HAP-1 (cell line): Measurements from ENCODE around the gene HM13.
"Not testable (repeated sequence)": the region's sequence is repeated elsewhere in the genome, so short reads cannot be mapped to it uniquely, and the experiment has no call there.

Source experiments
- DNase-seq, 2 experiments: peaks; one replicate each; pipeline ENCODE4 v3.0.0-alpha.2; 2016 to 2020; ENCODE audit warnings: low spot score in 2 of 2
- H3K27me3 ChIP-seq: fragments of 250-450 bp; sonication (Bioruptor Pico); 2 replicates; pipeline ENCODE4 v1.5.1; 2020; ENCODE audit warnings: low read depth, mild to moderate bottlenecking, moderate library complexity
- H3K36me3 ChIP-seq: fragments of 250-450 bp; sonication (Bioruptor Pico); replicated peaks from 2 replicates; pipeline ENCODE4 v1.5.1; 2020; ENCODE audit warnings: mild to moderate bottlenecking
- H3K4me1 ChIP-seq: fragments of 250-450 bp; sonication (Bioruptor Pico); 2 replicates; pipeline ENCODE4 v1.5.1; 2020; ENCODE audit warnings: mild to moderate bottlenecking
- H3K4me3 ChIP-seq: fragments of 250-450 bp; sonication (Bioruptor Pico); 2 replicates; pipeline ENCODE4 v1.5.1; 2020; ENCODE audit warnings: mild to moderate bottlenecking, moderate library complexity
- H3K9me3 ChIP-seq: fragments of 250-450 bp; sonication (Bioruptor Pico); 2 replicates; pipeline ENCODE4 v1.5.1; 2020; ENCODE audit warnings: mild to moderate bottlenecking, moderate library complexity
- in situ Hi-C: fragments of 300-500 bp; cut with MboI; formaldehyde crosslinking; loops from 3 replicates; pipeline ENCODE4 v1.14.3; 2020; ENCODE audit warnings: low sequenced_read_pairs, inconsistent platforms, mixed read lengths

The HM13 gene

DNA sequence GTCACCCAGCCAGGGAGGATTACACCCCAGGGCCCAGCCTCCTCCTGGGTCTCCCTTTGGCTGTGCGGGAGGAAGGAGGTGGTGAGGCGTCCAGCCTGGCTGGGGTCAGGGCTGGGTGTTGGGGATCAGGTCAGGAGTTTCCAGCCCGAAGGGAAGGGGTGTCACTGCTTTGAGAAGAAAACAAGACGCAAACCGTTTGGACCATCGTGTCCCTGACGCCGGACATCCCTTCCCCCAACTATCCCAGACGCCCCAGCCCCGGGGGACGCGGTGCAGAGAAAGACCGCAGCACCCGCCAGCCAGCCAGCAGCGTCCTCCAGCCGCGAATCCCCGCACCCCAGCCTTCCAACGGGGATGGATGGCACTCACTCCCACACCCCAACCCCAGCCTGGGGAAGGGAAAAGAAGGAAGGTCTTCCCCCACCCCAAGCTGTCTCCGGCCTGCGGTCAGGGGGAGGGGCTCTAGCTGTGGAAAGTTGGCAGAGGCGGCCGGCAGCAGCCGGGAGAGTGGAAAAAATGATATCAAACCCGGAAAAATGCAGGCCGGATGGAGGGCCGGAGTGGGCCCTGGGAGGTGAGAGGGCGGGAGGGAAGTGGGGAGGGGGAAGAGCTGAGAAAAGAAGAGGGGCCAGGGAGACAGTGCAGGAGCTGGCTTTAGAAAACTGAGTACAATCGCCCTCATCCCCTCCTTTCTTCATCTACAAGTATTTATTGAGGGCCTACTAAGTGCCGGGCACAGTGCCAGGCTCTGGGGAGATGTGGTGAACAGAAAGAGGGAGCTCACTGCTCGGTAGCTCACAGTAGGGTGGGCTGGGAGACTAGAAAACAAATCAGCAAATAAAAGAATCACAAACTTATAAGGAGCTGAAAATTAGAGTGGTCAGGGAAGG lies 28.5 kb upstream of the HM13 start:
- in situ Hi-C loops = no loop called here
- peak in 1 of 2 experiments; percentile 23 for DNase-seq
- H3K9me3 ChIP-seq = no peaks in the 10 kb centered on the region
- 0 out of 2 replicates have a peak, but pooled peaks cover 4% of the 10 kb centered on the region for H3K27me3 ChIP-seq
- H3K4me3 ChIP-seq = no peak overlapping the region
- H3K36me3 ChIP-seq = no peaks in the 10 kb centered on the region
- H3K4me1 ChIP-seq = no peaks in the 10 kb centered on the region

DNA sequence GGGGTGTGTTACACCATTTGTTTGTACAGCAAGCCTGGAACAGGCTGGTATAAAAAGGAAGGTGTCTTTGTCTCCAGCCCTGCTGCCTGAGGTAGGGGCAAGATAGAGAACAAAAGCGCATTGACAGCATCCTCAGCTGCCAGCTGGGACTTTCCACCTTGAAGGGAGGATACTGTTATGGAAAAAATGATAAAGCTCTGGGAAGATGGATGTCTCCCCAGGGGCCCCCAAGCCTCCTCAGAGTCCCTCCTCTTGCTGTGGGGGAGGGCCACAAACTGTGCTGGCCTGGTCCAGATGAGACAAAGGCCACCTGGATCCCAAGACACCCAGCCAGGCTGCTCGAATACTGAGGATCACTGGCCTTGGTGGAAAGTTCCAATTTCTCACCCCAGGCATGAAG lies 26.1 kb upstream of the HM13 start:
- DNase-seq = no peak
- in situ Hi-C loops = no loop called here
- no peaks in the 10 kb centered on the region for H3K9me3 ChIP-seq
- no peaks in the 10 kb centered on the region for H3K36me3 ChIP-seq
- H3K4me3 ChIP-seq = no peak overlapping the region
- H3K27me3 ChIP-seq = 0 out of 2 replicates have a peak, but pooled peaks cover 7% of the 10 kb centered on the region
- no peaks in the 10 kb centered on the region for H3K4me1 ChIP-seq

GRCh38 chr20:31489152-31489551 lies 25.1 kb upstream of the HM13 start:
- no peak overlapping the region for H3K4me3 ChIP-seq
- no peaks in the 10 kb centered on the region for H3K9me3 ChIP-seq
- no peaks in the 10 kb centered on the region for H3K36me3 ChIP-seq
- H3K4me1 ChIP-seq = no peaks in the 10 kb centered on the region
- in situ Hi-C loops = no loop called here
- 0 out of 2 replicates have a peak, but pooled peaks cover 7% of the 10 kb centered on the region for H3K27me3 ChIP-seq
- DNase-seq = no peak

GRCh38 chr20:31490752-31491151 lies 23.5 kb upstream of the HM13 start:
- H3K27me3 ChIP-seq = 0 out of 2 replicates have a peak, but pooled peaks cover 8% of the 10 kb centered on the region
- DNase-seq = no peak
- no peaks in the 10 kb centered on the region for H3K4me1 ChIP-seq
- H3K4me3 ChIP-seq = no peak overlapping the region
- in situ Hi-C loops = no loop called here
- H3K36me3 ChIP-seq = no peaks in the 10 kb centered on the region
- no peaks in the 10 kb centered on the region for H3K9me3 ChIP-seq

DNA sequence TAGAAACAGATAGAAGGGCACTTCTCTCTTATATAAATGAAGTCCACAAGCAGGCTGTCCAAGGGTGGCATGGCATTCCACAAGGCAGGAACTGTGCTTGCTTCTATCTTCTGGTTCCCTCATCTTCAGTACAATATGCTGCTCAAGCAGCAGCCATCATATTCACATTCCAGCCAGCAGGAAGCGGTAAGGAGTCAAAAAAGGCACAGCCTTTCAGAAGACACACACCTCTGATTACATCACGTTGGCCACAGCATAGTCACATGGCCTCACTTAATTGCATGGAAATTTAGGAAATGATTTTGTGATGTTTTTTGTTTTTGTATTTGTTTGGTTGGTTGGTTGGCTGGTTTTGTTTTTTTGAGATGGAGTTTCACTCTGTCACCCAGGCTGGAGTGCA lies 20.1 kb upstream of the HM13 start:
- Histone ChIP-seq H3K9me3 (no peaks in the 10 kb centered on the region), H3K27me3 (peaks cover 7% of the 10 kb centered on the region; the same call in 1 of the 2 replicates), H3K4me3 (no peak overlapping the region), H3K4me1 (no peaks in the 10 kb centered on the region), H3K36me3 (no peaks in the 10 kb centered on the region)
- peak in 1 of 2 experiments; percentile 70 for DNase-seq
- in situ Hi-C loops = no loop called here

GRCh38 chr20:31496761-31497295 lies 17.4 kb upstream of the HM13 start:
- H3K4me3 ChIP-seq = no peak overlapping the region
- in situ Hi-C loops = loop anchor here (5.0 kb wide), 1 partner anchor 35 kb away; no protein-coding TSS in a partner anchor
- H3K4me1 ChIP-seq = no peaks in the 10 kb centered on the region
- H3K36me3 ChIP-seq = no peaks in the 10 kb centered on the region
- no peaks in the 10 kb centered on the region for H3K9me3 ChIP-seq
- H3K27me3 ChIP-seq = peaks cover 7% of the 10 kb centered on the region; the same call in 1 of the 2 replicates
- DNase-seq = peak in 1 of 2 experiments; percentile 45

DNA sequence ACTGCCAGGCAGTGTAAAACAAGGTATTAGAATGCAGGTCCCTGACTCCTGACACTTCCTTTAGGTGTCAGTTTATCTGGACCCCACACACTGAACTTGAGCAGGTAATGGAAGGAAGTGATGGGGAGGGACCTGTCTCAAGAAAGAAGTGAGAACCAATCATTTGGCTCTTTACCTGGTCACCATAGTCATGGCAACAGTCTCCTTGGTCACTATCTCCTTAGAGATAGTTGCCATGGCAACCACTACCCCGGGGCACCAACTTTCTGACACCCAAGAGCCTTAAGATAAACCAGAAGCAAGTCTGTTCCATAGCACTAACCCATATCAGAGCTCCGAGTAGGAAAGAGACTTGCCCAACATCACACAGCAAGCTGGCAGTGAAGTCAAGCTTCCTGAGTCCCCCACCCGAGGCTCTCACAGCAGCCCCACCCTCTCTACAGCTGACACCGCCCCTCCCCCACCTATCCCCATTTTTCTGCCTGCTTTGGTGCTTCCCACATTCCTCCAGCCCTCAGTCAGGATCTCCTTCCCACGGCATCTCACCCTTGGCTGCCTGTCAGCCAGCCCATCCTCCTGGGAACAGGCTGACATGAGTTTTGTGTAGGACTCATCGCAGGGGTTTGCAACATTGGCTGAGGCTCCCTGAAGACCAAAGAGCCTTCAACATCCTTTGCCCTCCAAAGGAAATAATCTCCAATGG lies 16.3 kb upstream of the HM13 start:
- no peak for DNase-seq
- in situ Hi-C loops = loop anchor here (5.0 kb wide), 1 partner anchor 36 kb away; no protein-coding TSS in a partner anchor
- Histone ChIP-seq H3K4me1 (no peaks in the 10 kb centered on the region), H3K27me3 (peaks cover 6% of the 10 kb centered on the region; the same call in 1 of the 2 replicates), H3K4me3 (no peak overlapping the region), H3K9me3 (no peaks in the 10 kb centered on the region), H3K36me3 (no peaks in the 10 kb centered on the region)

DNA sequence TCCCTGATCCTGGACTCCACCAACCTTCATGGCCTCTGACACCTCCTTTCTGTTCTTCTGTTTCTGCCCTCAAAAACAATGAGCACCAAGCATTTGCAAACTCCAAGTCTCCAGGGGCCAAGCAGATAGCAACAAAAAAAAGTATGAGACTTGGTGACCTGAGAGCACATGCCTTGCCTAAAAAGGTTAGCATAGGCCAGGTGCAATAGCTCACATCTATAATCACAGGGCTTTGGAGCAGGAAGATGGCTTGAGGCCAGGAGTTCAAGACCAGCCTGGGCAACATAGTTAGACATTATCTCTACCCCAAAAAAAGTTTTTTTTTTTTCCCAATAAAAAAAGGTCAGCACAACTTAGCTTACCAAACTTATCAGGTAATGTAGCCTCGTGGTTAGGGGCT lies 13.7 kb upstream of the HM13 start:
- Histone ChIP-seq H3K36me3 (no peaks in the 10 kb centered on the region), H3K9me3 (no peaks in the 10 kb centered on the region), H3K4me1 (no peaks in the 10 kb centered on the region), H3K27me3 (peaks cover 5% of the 10 kb centered on the region; the same call in 1 of the 2 replicates), H3K4me3 (no peak overlapping the region)
- DNase-seq = no peak
- in situ Hi-C loops = loop anchor here (10.0 kb wide), 1 partner anchor 186 kb away; no protein-coding TSS in a partner anchor

- H3K27me3 ChIP-seq, H3K4me1 ChIP-seq, H3K36me3 ChIP-seq, H3K4me3 ChIP-seq, H3K9me3 ChIP-seq: not testable (repeated sequence)
- DNase-seq = peak; percentile 73 to 92
- in situ Hi-C loops = loop anchor here (10.0 kb wide), 1 partner anchor 188 kb away; no protein-coding TSS in a partner anchor
These were observed 11.2 kb upstream of the HM13 start for GRCh38 chr20:31502884-31503673.

DNA sequence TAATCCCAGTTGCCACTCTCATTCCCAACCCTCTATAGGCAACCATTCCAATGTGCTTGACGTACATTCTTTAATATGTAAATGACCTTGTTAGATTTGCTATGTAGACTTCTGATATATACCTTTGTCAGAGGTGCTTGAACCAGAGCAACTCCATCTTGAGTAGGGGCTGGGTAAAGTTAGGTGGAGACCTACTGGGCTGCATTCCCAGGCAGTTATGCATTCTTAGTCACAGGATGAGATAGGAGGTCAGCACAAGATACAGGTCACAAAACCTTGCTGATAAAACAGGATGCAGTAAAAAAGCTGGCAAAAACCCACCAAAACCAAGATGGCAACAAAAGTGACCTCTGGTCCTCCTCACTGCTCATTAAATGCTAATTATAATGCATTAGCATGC lies 8.3 kb upstream of the HM13 start:
- H3K36me3 ChIP-seq = no peaks in the 10 kb centered on the region
- H3K9me3 ChIP-seq = no peaks in the 10 kb centered on the region
- no peaks in the 10 kb centered on the region for H3K4me1 ChIP-seq
- DNase-seq = no peak
- no peak overlapping the region for H3K4me3 ChIP-seq
- in situ Hi-C loops = loop anchor here (10.0 kb wide), 1 partner anchor 191 kb away; no protein-coding TSS in a partner anchor
- H3K27me3 ChIP-seq = no peaks in the 10 kb centered on the region

DNA sequence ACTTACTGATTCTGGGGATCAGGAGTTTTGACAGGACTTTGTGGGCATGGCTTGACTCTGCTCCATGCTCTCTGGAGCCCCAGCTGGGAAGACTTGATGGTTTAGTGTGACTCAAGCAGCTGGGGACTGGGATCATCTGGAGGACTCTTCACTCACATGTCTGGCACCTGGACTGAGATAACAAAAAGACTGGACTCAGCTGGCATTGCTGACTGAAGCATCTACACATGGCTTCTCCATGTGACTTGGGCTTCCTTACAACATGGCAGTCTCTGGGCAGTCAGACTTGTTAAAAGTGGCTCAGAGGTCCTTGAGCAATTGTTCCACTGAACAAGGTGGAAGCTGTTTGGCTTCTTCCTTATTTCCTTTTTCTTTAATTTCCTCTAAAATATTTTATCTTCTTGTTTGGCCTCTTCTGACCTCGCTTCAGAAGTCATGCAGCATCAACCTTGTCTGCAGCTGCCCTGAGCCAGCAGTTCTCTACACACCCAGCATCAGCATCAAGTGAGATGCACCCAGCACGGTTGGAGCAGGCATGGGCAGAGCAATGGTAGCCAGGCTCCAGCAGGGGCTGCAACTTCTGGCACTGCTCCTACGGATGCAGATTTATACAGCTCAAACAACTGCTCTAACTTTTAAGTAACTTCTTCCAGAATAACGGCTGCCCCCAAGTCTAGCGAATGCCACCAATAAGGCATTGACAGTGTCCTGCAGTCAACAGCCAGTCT lies 5.6 kb upstream of the HM13 start:
- Histone ChIP-seq H3K36me3 (no peaks in the 10 kb centered on the region), H3K4me1 (no peaks in the 10 kb centered on the region), H3K9me3 (no peaks in the 10 kb centered on the region), H3K27me3 (no peaks in the 10 kb centered on the region), H3K4me3 (no peak overlapping the region)
- in situ Hi-C loops = loop anchor here (10.0 kb wide), 1 partner anchor 194 kb away; no protein-coding TSS in a partner anchor
- no peak for DNase-seq

DNA sequence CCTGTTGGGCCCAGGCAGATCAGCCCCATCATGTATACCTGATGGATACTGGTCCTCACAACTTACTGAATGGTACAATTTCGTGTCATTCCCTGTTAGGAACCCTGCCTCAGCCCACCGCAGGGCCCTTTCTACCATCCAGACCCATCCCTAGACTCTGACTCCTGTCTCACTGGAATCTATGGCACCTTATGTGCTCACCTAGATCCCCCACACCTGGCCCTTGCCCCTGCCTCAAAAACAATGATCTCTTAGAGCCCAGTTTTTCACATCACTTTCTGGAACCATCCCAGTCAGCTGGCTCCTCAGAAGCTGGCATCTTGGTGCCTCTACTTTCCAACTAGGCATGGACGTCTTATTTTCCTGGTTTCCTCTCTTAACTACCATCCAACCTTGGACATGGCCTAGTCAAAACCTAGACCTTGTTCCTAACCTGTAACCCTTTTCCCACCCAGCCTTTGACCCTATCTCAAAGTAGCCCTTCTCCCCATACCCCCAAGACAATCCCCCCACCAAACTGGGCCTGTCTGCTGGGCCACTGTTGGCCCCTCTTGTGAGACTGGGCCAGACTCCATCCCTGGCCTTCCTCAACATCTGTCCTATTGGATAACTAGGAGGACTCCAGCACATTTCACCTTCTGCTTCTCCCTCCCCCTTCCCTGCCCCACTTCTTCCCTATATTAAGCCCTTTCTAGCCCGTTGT lies 981 bp downstream of the HM13 start:
- DNase-seq = no peak
- in situ Hi-C loops = no loop called here
- Histone ChIP-seq H3K9me3 (no peaks in the 10 kb centered on the region), H3K36me3 (peaks cover 14% of the 10 kb centered on the region), H3K4me3 (peak overlapping the region; percentile 96), H3K4me1 (peaks cover 25% of the 10 kb centered on the region), H3K27me3 (no peaks in the 10 kb centered on the region)
